HG03439 (cell line): ENCODE data around the gene PHPT1.
"Not testable (repeated sequence)": the region's sequence is repeated elsewhere in the genome, so short reads cannot be mapped to it uniquely, and the experiment has no call there.

Experiments used
- ATAC-seq: cut with Tn5 transposase; IDR thresholded peaks from one replicate; pipeline ENCODE4 v1.9.1; 2021; ENCODE audit warnings: mild to moderate bottlenecking, moderate library complexity; ENCODE audit not compliant: unreplicated experiment

PHPT1 gene

GRCh38 chr9:136858452-136858843 is 9.2 kb downstream of the PHPT1 start:
- no peak for ATAC-seq

DNA sequence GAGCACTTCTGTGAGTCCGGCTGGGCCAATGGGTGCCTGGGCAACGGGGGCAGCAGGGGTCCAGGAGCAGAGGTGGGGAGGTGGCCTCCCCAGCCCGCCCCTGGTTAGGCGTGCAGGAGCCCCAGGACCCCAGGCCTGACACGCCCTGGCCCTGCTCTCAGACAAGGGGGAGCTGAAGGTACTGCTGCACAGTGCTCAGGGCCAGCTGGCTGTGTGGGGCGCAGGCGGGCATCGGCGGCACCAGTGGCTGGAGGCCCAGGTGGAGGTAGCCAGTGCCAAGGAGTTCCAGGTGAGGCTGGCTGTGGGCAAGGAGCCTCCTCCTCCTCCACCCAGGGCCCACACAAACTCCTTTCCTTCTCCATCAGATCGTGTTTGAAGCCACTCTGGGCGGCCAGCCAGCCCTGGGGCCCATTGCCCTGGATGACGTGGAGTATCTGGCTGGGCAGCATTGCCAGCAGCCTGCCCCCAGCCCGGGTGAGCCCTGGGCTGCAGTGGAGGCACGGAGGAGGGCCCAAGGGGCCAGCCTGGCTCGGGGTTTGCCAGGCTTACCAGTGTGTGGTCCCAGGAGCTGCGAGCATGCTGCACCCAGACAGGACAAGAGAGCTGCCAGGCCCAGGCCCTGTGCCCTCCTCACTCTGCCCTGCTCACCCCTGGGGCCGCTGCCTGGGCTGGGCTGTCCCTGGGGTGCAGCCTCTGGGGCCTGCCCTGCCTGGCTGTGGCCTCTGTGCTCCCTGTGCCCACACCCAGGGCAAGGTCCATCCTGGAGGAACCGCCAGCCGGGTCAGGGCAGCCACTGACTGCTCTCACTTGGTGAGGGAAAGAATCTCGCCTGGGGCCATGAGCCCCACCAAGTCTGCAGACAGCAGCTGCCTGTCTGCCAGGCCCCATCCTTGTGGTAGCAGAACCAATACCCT is 9.9 kb downstream of the PHPT1 start:
- no peak for ATAC-seq

GRCh38 chr9:136860529-136860928 is 11.3 kb downstream of the PHPT1 start:
- no peak for ATAC-seq

- ATAC-seq: no peak
These were observed 12.0 kb downstream of the PHPT1 start for GRCh38 chr9:136860933-136861873.

DNA sequence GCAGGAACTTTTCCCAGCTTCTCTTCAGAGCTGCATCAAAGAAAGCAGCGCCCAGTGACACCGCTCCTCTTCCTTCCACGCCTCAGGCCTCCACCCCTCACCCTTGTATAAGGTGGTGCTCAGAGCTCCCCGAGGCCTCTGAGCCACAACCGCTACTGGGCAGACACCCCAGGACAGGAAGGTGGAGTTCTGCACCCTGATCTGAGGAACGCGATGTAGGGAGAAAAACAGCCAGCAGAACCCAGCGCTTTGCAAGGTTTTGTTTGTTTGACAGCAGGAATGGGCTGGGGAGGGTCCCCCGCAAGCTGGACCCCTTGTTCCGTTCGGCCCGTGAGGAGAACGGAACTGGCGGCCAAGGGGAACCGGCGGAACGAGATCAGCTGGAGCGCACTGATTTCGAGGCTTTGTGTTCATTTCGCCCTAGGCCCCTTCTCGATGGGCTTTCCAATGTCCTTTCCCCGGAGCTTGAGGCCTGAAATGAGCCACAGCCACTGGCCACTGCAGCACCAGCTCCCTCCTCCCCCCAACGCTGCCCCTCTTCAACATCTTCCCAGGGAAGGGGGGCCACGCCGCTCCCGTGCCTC is 12.8 kb downstream of the PHPT1 start:
- no peak for ATAC-seq

DNA sequence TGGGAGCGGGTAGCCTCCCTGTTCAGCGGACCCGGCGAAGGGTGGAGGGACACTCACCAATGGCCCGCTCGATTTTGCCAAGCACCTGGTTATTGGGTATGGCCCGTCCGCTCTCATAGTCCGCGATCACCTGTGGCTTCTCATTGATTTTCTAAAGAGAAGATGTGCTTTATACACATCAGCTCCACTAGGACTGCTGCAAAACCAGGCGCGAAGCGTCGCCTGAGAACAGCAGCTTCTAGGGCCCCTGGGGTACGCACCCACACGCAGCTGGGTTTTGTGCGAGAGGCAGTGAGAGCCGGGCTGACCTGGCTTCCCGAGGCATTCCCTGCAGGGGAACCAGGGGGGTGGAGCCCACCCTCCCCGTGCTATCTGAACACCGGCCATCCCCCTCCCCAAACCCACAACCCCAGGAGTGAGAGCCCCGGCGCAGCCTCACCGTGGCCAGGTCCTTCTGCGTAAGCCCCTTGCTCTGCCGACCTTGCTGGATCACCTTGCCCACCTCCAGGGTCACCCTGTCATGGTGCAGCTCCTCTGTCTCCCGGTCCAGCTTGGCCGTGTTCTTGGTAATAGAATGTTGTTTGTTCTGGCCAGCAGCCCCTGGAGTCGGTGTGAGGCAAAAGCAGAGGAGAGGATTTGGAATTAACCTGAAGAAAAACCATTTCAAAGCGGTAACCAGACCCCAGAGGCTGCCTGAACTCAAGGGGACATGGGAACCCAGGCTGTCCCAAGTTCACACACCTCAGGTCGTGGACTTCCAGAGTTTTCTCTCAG is 13.8 kb downstream of the PHPT1 start:
- no peak for ATAC-seq

DNA sequence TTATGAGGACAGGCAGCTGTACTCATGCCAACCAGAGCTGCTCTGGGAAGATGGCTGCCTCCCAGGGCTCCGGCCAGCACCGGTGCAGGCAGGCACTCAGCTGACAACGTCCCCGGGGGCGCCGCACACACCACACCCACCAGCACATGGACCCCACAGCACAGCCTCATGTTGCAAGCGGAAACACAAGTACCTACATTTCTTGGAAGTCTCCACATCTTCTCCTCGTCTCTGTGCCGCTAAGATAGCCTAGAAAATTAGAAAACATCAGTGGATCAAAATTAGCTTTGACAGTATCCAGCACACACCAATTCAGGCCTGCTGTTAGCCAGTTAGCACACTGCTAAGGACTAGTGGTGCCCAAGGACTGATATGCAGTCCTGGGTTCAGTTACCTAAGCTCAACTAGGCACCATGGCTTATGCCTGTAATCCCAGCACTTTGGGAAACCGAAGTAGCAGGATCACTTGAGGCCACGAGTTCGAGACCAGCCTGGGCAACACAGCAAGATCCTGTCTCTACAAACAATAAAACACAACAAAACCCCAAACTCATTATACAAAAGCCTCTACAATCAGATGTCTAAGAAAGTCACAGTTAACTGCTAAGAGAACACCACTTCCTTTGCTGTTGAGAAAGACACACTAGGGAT is 14.5 kb downstream of the PHPT1 start:
- no peak for ATAC-seq

- ATAC-seq: no peak
These were observed 16.0 kb downstream of the PHPT1 start for GRCh38 chr9:136865041-136865767.

- no peak for ATAC-seq
These were observed 16.5 kb downstream of the PHPT1 start for GRCh38 chr9:136865768-136866103.

- not testable (repeated sequence) for ATAC-seq
These were observed 17.8 kb downstream of the PHPT1 start for GRCh38 chr9:136866898-136867421.

DNA sequence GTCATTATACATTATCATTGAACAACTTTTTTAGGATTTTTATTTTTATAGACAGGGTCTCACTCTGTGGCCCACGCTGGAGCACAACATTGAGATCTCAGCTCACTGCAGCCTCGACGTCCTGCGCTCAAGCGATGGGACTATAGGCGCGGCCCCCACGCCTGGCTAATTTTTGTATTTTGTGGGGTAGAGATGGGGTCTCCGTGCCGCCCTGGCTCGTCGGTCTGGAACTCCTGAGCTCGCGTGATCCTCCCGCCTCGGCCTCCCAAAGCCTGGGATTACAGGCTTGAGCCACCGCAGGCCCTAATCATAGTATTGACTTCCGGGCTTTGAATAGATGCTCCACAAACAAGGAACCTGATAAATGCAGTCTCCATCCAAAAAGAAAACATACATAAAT is 18.3 kb downstream of the PHPT1 start:
- ATAC-seq: no peak

GRCh38 chr9:136867917-136868316 is 18.7 kb downstream of the PHPT1 start:
- no peak for ATAC-seq

- no peak for ATAC-seq
These were observed 19.4 kb downstream of the PHPT1 start for GRCh38 chr9:136868644-136869043.

DNA sequence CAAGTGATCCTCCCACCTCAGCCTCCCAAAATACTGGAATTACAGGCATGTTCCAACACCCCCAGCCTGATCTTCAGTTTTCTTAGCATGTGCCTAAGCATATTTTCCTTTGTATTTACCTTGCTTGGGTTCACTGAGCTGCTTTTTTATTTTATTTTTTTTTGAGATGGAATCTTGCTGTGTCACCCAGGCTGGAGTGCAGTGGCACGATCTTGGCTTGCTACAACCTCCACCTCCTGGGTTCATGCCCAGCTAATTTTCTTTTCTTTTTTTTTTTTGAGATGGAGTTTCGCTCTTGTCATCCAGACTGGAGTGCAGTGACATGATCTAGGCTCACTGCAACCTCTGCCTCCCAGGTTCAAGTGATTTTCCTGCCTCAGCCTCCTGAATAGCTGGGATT is 20.4 kb downstream of the PHPT1 start:
- ATAC-seq: not testable (repeated sequence)

- no peak for ATAC-seq
These were observed 25.9 kb downstream of the PHPT1 start for GRCh38 chr9:136875155-136875554.

- ATAC-seq: no peak
These were observed 27.3 kb downstream of the PHPT1 start for GRCh38 chr9:136876476-136876875.

DNA sequence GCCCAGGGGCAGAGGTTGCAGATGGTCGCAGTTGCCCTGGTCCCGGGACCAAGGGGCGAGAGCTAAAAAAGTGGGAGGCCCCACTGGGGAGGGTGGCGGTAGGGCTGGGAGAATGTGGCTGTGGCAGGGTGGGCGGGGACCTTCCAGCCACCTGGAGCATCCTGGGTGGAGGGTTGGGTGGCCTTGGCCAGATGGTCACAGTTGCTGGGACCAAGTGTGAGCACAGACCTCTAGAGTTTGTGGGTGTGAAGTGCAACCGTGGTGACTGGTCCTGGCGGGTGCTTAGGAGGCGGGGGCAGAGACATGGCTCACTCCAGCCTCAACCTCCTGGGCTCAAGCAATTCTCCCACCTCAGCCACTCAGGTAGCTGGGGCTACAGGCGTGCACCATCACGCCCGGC is 31.4 kb downstream of the PHPT1 start:
- no peak for ATAC-seq

- ATAC-seq: peak; percentile 29
These were observed 32.5 kb downstream of the PHPT1 start for GRCh38 chr9:136881691-136882108.
